Measurements from ENCODE around the gene RHOA.

- TF ChIP-seq CTCF (IDR thresholded peaks at IDR 0.05) (no peak), POLR2A (IDR thresholded peaks at IDR 0.05) (no peak)
Observed at GRCh38 chr3:49351521-49352011, 60.2 kb downstream of the RHOA start.

Measured in breast epithelium (tissue), 3 donors.